ENCODE measurements around the gene IGSF11. TPM values are rescaled to one million over a fixed set of nuclear protein-coding genes. Genes with fewer than 3 reads are reported as not detected.

Gene IGSF11
- total and polyA plus RNA-seq, 9 of the 15 experiments (the other 6 are each of a cell fraction or from before 2014, with no cell fraction given), result 1.2 to 2.8 (median 1.7) TPM

DNA sequence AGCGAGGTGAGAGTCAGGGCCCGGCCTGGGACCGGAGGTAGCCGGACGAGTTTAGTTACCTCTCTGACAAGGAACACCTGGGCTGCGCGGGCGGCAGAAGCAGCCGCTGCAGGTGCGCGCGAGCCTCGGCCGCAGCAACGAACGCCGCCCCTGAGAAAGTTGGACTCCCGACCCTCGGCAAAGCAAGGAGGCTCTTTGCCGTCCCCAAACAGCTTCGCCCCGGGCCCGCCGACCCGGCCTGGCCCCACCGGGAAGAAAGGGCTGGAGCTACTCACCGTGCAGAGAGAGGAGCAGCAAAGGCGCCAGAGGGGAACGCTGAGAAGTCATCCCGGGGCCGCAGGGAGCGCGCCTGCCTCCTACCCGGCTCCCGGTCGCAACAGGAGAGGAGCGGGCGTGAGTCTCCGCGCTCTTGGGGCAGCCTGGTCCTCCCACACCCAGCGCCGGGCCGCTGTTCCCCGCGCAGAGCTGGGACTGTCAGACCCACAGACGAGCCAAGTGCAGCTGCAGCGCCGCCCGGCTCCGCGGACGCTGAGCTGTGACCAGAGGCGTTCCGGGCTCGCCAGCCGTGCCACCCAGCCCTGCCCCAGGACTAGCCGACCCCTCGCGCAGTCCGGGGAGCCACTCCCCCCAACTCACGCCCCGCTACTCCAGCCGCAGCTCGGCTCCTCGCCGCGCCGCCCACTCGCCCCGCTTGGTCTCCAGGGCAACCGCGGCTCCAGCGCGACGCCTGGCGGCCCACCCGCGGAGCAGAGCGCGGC, at the start of gene IGSF11 (continued):
- TF ChIP-seq, protein P1, sequence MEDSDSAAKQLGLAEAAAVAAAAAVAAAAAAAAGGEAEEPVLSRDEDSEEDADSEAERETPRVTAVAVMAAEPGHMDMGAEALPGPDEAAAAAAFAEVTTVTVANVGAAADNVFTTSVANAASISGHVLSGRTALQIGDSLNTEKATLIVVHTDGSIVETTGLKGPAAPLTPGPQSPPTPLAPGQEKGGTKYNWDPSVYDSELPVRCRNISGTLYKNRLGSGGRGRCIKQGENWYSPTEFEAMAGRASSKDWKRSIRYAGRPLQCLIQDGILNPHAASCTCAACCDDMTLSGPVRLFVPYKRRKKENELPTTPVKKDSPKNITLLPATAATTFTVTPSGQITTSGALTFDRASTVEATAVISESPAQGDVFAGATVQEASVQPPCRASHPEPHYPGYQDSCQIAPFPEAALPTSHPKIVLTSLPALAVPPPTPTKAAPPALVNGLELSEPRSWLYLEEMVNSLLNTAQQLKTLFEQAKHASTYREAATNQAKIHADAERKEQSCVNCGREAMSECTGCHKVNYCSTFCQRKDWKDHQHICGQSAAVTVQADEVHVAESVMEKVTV (CRISPR knock-in tag; IDR thresholded peaks at IDR 0.05), result 0 out of 2 replicates have a peak, but pooled peaks have one; percentile 33
- TF ChIP-seq JUN (IDR thresholded peaks at IDR 0.05; ENCODE audit: borderline replicate concordance, low read depth, low read length) (no peak), JUN (CRISPR knock-in tag; IDR thresholded peaks at IDR 0.05; ENCODE audit: borderline replicate concordance) (no peak), ZNF134 (CRISPR knock-in tag; conservative IDR thresholded peaks at IDR 0.05) (no peak), ZNF764 (CRISPR knock-in tag; IDR thresholded peaks at IDR 0.05; ENCODE audit: low read depth) (no peak), CTBP1 (IDR thresholded peaks at IDR 0.05; ENCODE audit: borderline replicate concordance) (peak; percentile 61; the same call in 1 of the 2 replicates), NFE2 (IDR thresholded peaks at IDR 0.05; ENCODE audit: low read depth) (no peak), RFX1 (IDR thresholded peaks at IDR 0.05) (peak; percentile 68), ESRRA (IDR thresholded peaks at IDR 0.05; ENCODE audit: borderline replicate concordance, low read depth) (no peak), MCM7 (IDR thresholded peaks at IDR 0.05) (no peak), POLR2G (IDR thresholded peaks at IDR 0.05; ENCODE audit: low read depth, low read length) (0 out of 2 replicates have a peak, but pooled peaks have one; percentile 21), PPARD (CRISPR knock-in tag; IDR thresholded peaks at IDR 0.05) (no peak), PYGO2 (tag; IDR thresholded peaks at IDR 0.05) (no peak), PTRF (tag; IDR thresholded peaks at IDR 0.05) (no peak), NCOA6 (IDR thresholded peaks at IDR 0.05) (no peak), RBBP5 (IDR thresholded peaks at IDR 0.05; ENCODE audit: borderline replicate concordance, insufficient read depth, low read length, poor library complexity, severe bottlenecking) (peak; percentile 33), EGR1 (conservative IDR thresholded peaks at IDR 0.05) (peak; percentile 83), ZNF584 (CRISPR knock-in tag; IDR thresholded peaks at IDR 0.05; ENCODE audit: low read depth) (no peak), L3MBTL2 (IDR thresholded peaks at IDR 0.05) (no peak), CREB1 (IDR thresholded peaks at IDR 0.05) (no peak), CREB1 (CRISPR knock-in tag; IDR thresholded peaks at IDR 0.05) (no peak), NFRKB (IDR thresholded peaks at IDR 0.05; ENCODE audit: low read depth) (no peak)
- TF ChIP-seq, protein P2, sequence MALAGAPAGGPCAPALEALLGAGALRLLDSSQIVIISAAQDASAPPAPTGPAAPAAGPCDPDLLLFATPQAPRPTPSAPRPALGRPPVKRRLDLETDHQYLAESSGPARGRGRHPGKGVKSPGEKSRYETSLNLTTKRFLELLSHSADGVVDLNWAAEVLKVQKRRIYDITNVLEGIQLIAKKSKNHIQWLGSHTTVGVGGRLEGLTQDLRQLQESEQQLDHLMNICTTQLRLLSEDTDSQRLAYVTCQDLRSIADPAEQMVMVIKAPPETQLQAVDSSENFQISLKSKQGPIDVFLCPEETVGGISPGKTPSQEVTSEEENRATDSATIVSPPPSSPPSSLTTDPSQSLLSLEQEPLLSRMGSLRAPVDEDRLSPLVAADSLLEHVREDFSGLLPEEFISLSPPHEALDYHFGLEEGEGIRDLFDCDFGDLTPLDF (CRISPR knock-in tag; IDR thresholded peaks at IDR 0.05), result no peak
- TF ChIP-seq, protein P3, sequence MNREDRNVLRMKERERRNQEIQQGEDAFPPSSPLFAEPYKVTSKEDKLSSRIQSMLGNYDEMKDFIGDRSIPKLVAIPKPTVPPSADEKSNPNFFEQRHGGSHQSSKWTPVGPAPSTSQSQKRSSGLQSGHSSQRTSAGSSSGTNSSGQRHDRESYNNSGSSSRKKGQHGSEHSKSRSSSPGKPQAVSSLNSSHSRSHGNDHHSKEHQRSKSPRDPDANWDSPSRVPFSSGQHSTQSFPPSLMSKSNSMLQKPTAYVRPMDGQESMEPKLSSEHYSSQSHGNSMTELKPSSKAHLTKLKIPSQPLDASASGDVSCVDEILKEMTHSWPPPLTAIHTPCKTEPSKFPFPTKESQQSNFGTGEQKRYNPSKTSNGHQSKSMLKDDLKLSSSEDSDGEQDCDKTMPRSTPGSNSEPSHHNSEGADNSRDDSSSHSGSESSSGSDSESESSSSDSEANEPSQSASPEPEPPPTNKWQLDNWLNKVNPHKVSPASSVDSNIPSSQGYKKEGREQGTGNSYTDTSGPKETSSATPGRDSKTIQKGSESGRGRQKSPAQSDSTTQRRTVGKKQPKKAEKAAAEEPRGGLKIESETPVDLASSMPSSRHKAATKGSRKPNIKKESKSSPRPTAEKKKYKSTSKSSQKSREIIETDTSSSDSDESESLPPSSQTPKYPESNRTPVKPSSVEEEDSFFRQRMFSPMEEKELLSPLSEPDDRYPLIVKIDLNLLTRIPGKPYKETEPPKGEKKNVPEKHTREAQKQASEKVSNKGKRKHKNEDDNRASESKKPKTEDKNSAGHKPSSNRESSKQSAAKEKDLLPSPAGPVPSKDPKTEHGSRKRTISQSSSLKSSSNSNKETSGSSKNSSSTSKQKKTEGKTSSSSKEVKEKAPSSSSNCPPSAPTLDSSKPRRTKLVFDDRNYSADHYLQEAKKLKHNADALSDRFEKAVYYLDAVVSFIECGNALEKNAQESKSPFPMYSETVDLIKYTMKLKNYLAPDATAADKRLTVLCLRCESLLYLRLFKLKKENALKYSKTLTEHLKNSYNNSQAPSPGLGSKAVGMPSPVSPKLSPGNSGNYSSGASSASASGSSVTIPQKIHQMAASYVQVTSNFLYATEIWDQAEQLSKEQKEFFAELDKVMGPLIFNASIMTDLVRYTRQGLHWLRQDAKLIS (CRISPR knock-in tag; IDR thresholded peaks at IDR 0.05), result peak; percentile 54; the same call in 1 of the 2 replicates
